Activated CD4-positive, alpha-beta T cell treated with anti-CD3 and anti-CD28 coated beads, Interleukin-2, amount 10 ng/mL, durations not matched to agents 7 days and 5 days (primary cell): ENCODE data around the gene MAP6D1. TPM values are rescaled to one million over a fixed set of nuclear protein-coding genes. Genes with fewer than 3 reads are reported as not detected.
"Not testable (repeated sequence)": the region's sequence is repeated elsewhere in the genome, so short reads cannot be mapped to it uniquely, and the experiment has no call there.

Source experiments
- CTCF ChIA-PET: fragments of 350-600 bp; sonication (Branson Sonifier 250); formaldehyde crosslinking; loops from one replicate; lab custom pipeline; 2021; ENCODE audit warnings: antibody characterized with exemption; lab: Charles Lee
- POLR2A ChIA-PET: fragments of 350-600 bp; sonication (Branson Sonifier 250); formaldehyde crosslinking; loops from one replicate; lab custom pipeline; 2021; ENCODE audit warnings: antibody characterized with exemption; lab: Charles Lee
- DNase-seq: peaks from one replicate; pipeline ENCODE4 v3.0.0-alpha.2; 2020
- H3K27ac Mint-ChIP-seq: one replicate; pipeline ENCODE4 v1.8.0; 2021; ENCODE audit warnings: mild to moderate bottlenecking, moderate library complexity, mixed read lengths
- H3K27me3 Mint-ChIP-seq: one replicate; pipeline ENCODE4 v1.8.0; 2021; ENCODE audit warnings: mixed read lengths
- H3K36me3 Mint-ChIP-seq: one replicate; pipeline ENCODE4 v1.8.0; 2021; ENCODE audit warnings: low read depth, mixed read lengths
- H3K4me1 Mint-ChIP-seq: one replicate; pipeline ENCODE4 v1.8.0; 2021; ENCODE audit warnings: mixed read lengths
- H3K4me3 Mint-ChIP-seq: one replicate; pipeline ENCODE4 v1.8.0; 2021; ENCODE audit warnings: mild to moderate bottlenecking, moderate library complexity, mixed read lengths
- H3K9me3 Mint-ChIP-seq: one replicate; pipeline ENCODE4 v1.8.0; 2021; ENCODE audit warnings: mixed read lengths
- total RNA-seq, 2 experiments: library from RNA; stranded (reverse); gene quantifications; one replicate each; pipeline ENCODE4 v1.2.3, GENCODE V29; 2021

MAP6D1 gene
- total RNA-seq, 2 experiments from 2014 or later = 0.83 to 1.8 TPM

DNA sequence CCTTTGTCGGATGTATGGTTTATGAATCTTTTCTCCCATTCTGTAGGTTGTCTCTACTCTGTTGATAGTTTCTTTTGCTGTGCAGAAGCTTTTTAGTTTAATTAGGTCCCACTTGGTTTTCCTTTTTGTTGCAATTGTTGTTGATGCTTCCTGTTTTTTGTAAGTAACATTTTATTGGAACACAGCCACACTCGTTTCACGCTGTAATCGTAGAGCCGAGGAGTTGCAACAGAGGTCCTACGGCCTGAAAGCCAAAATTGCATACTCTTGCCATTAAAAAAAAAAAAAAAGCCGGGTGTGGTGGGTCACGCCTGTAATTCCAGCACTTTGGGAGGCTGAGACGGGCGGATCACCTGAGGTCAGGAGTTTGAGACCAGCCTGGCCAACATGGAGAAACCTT is 40.9 kb downstream of the MAP6D1 start:
- H3K9me3 Mint-ChIP-seq, DNase-seq, H3K4me1 Mint-ChIP-seq, POLR2A ChIA-PET, CTCF ChIA-PET, H3K27me3 Mint-ChIP-seq, H3K4me3 Mint-ChIP-seq, H3K27ac Mint-ChIP-seq: not testable (repeated sequence)
- peaks cover 59% of the 10 kb centered on the region for H3K36me3 Mint-ChIP-seq

DNA sequence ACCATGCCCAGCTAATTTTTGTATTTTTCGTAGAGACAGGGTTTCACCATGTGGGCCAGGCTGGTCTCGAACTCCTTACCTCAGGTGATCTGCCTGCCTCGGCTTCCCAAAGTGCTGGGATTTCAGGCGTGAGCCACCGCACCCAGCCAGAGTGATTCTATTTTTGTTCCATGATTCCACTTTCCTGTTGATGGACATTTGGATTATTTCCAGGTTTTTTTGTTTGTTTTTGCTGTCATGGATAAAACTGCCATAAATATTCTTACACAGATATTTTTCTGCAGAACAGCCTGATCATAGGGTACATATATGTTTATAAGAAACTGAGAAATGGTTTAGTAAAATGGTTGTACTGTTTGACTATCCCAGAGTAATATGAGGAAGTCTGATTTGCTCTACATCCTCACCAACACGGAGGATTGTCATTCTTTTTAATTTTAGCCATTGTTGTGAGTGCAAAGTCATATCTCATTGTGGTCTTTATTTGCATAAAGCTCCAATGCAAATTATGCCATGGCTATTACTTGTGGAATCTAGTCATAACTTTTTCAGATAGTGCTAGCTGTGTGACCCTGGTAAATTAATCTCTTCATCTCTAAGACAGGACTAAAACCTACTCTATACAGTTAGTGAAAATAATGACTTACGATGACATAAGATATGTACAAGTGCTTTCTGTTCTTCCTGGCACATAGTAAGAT is 42.7 kb downstream of the MAP6D1 start:
- H3K36me3 Mint-ChIP-seq = peaks cover 65% of the 10 kb centered on the region
- no peak for DNase-seq
- no peaks in the 10 kb centered on the region for H3K9me3 Mint-ChIP-seq
- no peaks in the 10 kb centered on the region for H3K27me3 Mint-ChIP-seq
- no peak overlapping the region for H3K4me3 Mint-ChIP-seq
- no peaks in the 10 kb centered on the region for H3K4me1 Mint-ChIP-seq
- ChIA-PET CTCF (interaction anchor here (1.6 kb wide), 1 partner anchor 8 kb away, joined by 4 read pairs; no protein-coding TSS in a partner anchor), POLR2A (no interaction called here)
- H3K27ac Mint-ChIP-seq = no peak overlapping the region

DNA sequence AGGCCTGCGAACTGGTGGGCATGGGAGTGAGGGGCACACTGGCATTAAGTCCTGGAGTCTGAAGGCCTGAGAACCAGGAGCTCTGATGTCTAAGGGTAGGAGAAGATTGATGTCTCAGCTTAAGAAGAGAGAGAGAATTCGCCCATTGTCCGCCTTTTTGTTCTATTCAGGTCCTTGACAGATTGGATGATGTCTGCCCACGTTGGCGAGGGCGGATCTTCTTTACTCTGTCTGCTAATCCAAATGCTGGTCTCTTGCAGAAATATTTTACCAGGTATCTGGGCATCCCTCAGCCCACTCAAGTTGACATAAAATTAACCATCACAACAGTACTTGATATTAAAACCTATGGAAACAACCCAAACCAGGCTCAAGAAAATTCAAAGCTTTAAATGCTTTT is 44.1 kb downstream of the MAP6D1 start:
- H3K4me3 Mint-ChIP-seq = no peak overlapping the region
- no peaks in the 10 kb centered on the region for H3K4me1 Mint-ChIP-seq
- ChIA-PET CTCF (interaction anchor here (1.0 kb wide), 1 partner anchor 103 kb away, joined by 4 read pairs; the partner anchor contains the start of gene PARL), POLR2A (interaction anchor here (0.5 kb wide), 1 partner anchor 63 kb away, joined by 3 read pairs; no protein-coding TSS in a partner anchor)
- H3K27ac Mint-ChIP-seq = no peak overlapping the region
- H3K9me3 Mint-ChIP-seq = no peaks in the 10 kb centered on the region
- DNase-seq = no peak
- H3K36me3 Mint-ChIP-seq = peaks cover 64% of the 10 kb centered on the region
- H3K27me3 Mint-ChIP-seq = no peaks in the 10 kb centered on the region

DNA sequence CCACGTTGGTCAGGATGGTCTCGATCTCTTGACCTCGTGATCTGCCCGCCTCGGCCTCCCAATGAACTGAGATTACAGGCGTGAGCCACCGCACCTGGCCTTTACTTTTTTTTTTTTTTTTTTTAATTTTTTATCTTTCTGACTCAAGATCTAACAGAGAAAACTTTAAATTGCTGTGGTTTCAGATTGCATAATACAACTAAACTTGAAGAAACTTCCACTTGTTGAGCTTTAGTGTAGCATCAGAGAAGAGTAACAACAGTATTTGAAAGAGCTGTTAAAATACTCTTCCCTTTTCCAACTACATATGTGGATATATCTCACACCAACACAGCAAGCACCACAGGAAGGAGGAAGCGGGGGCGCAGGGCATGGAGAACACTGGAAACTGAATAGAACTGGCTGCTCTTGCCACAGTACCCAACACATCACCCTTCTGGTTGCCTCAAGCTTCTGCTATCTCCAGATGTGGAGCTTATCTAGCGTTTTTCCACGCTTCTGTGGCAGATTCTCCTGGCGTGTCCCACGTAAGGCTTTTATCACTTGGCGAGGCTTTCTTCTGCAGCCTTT is 45.4 kb downstream of the MAP6D1 start:
- Mint-ChIP-seq H3K9me3 (no peaks in the 10 kb centered on the region), H3K36me3 (peaks cover 67% of the 10 kb centered on the region), H3K27me3 (no peaks in the 10 kb centered on the region), H3K4me1 (no peaks in the 10 kb centered on the region), H3K4me3 (no peak overlapping the region), H3K27ac (no peak overlapping the region)
- POLR2A ChIA-PET = no interaction called here
- DNase-seq = no peak
- CTCF ChIA-PET = no interaction called here

GRCh38 chr3:183777016-183777618 is 48.3 kb downstream of the MAP6D1 start:
- H3K4me1 Mint-ChIP-seq = no peaks in the 10 kb centered on the region
- DNase-seq = no peak
- H3K4me3 Mint-ChIP-seq = no peak overlapping the region
- peaks cover 56% of the 10 kb centered on the region for H3K36me3 Mint-ChIP-seq
- no peak overlapping the region for H3K27ac Mint-ChIP-seq
- H3K27me3 Mint-ChIP-seq = no peaks in the 10 kb centered on the region
- ChIA-PET CTCF (no interaction called here), POLR2A (no interaction called here)
- H3K9me3 Mint-ChIP-seq = no peaks in the 10 kb centered on the region

DNA sequence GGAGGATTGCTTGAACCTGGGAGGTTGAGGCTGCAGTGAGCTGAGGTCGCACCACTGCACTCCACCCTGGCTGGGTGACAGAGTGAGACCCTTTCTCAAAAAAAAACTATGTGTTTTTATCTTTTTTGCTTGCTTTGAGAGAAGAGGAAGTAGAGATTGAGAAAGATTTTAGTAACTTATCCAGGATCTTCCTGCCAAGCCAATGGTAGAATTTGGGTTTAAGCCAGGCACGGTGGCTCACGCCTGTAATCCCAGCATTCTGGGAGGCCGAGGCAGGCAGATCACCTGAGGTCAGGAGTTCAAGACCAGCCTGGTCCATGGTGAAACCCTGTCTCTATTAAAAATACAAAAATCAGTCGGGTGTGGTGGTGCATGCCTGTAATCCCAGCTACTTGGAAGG is 48.9 kb downstream of the MAP6D1 start:
- POLR2A ChIA-PET, H3K27me3 Mint-ChIP-seq, H3K4me3 Mint-ChIP-seq, DNase-seq, CTCF ChIA-PET, H3K9me3 Mint-ChIP-seq, H3K4me1 Mint-ChIP-seq: not testable (repeated sequence)
- Mint-ChIP-seq H3K27ac (peak overlapping the region; percentile 13), H3K36me3 (peaks cover 53% of the 10 kb centered on the region)

GRCh38 chr3:183775781-183776180 is 49.6 kb downstream of the MAP6D1 start:
- ChIA-PET POLR2A (no interaction called here), CTCF (interaction anchor here (1.3 kb wide), 1 partner anchor 9 kb away, joined by 4 read pairs; no protein-coding TSS in a partner anchor)
- no peaks in the 10 kb centered on the region for H3K4me1 Mint-ChIP-seq
- H3K27me3 Mint-ChIP-seq = no peaks in the 10 kb centered on the region
- H3K36me3 Mint-ChIP-seq = peaks cover 49% of the 10 kb centered on the region
- no peak for DNase-seq
- H3K27ac Mint-ChIP-seq = no peak overlapping the region
- H3K4me3 Mint-ChIP-seq = no peak overlapping the region
- H3K9me3 Mint-ChIP-seq = no peaks in the 10 kb centered on the region

GRCh38 chr3:183774631-183775030 is 50.7 kb downstream of the MAP6D1 start:
- Mint-ChIP-seq H3K36me3 (peaks cover 45% of the 10 kb centered on the region), H3K4me3 (no peak overlapping the region), H3K27ac (no peak overlapping the region), H3K4me1 (no peaks in the 10 kb centered on the region), H3K27me3 (no peaks in the 10 kb centered on the region), H3K9me3 (no peaks in the 10 kb centered on the region)
- no peak for DNase-seq
- ChIA-PET CTCF (interaction anchor here (0.8 to 1.3 kb wide), 3 partner anchors 8 to 34 kb away, joined by 3 to 4 read pairs (median 4); no protein-coding TSS in a partner anchor), POLR2A (no interaction called here)

DNA sequence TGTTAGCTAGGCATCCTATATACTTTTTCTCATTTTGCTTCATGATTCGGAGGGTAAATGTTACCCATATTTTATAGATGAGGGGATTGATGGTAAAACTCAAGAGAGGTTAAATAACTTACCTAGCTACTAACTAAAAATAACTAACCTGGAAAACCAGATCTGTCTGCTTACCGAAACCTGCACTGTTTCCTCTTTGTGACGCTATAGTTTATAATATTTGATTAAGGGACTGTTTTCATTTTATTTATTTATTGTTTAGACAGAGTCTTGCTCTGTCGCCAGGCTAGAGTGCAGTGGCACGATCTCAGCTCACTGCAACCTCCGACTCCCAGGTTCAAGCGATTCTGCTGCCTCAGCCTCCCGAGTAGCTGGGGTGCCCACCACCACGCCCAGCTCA is 55.9 kb downstream of the MAP6D1 start:
- Mint-ChIP-seq H3K9me3 (no peaks in the 10 kb centered on the region), H3K4me1 (peaks cover 23% of the 10 kb centered on the region), H3K4me3 (no peak overlapping the region), H3K36me3 (peaks cover 28% of the 10 kb centered on the region), H3K27ac (no peak overlapping the region), H3K27me3 (no peaks in the 10 kb centered on the region)
- DNase-seq = no peak
- CTCF ChIA-PET = no interaction called here
- POLR2A ChIA-PET = no interaction called here

DNA sequence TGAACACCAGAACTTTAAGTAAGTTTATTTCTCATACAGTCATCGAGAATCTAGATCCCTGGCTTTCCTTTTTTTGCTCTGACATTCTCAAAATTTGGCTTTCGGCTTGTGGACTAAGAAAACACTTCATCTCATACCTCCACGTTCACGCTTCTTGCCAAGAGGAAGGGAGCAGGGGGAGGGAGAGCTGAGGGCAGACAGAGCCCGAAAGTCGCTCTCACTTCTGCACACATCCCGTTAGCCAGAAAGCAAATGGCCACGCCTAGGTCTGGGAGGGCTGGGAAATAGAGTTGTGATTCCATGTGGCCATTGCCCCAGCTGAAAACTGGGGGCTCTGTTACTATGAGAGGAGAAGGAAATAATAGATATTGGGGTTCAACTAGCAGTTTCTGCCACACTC is 57.3 kb downstream of the MAP6D1 start:
- no peaks in the 10 kb centered on the region for H3K9me3 Mint-ChIP-seq
- H3K27ac Mint-ChIP-seq = no peak overlapping the region
- no peaks in the 10 kb centered on the region for H3K27me3 Mint-ChIP-seq
- peaks cover 25% of the 10 kb centered on the region for H3K4me1 Mint-ChIP-seq
- H3K4me3 Mint-ChIP-seq = no peak overlapping the region
- ChIA-PET CTCF (interaction anchor here (0.9 kb wide), 1 partner anchor 17 kb away, joined by 3 read pairs; no protein-coding TSS in a partner anchor), POLR2A (no interaction called here)
- no peak for DNase-seq
- peaks cover 25% of the 10 kb centered on the region for H3K36me3 Mint-ChIP-seq

DNA sequence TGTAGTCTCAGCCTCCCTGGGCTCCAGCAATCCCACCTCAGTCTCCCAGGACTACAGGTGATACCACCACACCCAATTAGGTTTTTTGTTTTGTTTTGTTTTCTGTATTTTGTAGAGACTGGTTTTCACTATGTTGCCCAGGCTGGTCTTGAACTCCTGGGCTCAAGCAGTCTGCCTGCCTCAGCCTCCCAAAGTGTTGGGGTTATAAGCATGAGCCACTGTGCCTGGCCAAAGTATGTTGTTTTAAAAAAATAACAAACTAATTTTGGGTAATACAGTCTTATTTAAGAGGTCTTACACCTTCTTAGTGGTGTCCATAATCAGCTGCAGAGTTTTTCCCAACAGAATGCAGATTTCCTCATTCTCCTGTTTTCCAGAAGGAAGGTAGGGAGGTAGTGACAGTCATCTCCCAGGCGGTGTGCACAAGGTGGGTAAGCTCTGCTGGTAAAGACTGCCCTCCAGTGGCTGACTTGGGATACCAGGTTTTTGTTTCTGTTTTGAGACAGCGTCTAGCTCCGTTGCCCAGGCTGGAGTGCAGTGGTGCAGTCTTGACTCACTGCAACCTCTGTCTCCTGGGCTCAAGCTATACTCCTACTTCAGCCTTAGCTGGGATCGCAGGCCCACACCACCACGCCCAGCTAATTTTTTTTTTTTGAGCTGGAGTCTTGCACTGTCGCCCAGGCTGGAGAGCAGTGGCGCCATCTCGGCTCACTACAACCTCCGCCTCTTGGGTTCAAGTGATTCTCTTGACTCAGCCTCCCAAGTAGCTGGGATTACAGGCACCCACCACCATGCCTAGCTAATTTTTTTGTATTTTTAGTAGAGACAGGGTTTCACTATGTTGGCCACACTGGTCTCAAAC is 58.4 kb downstream of the MAP6D1 start:
- Mint-ChIP-seq H3K4me1 (peaks cover 25% of the 10 kb centered on the region), H3K27ac (peak overlapping the region; percentile 34), H3K9me3 (no peaks in the 10 kb centered on the region), H3K36me3 (peaks cover 31% of the 10 kb centered on the region), H3K4me3 (no peak overlapping the region), H3K27me3 (no peaks in the 10 kb centered on the region)
- peak; percentile 83 for DNase-seq
- CTCF ChIA-PET = interaction anchor here (0.5 to 2.8 kb wide), 23 partner anchors 8 to 578 kb away, joined by 3 to 10 read pairs (median 3); partner anchors contain the start of gene KLHL24
- POLR2A ChIA-PET = no interaction called here

DNA sequence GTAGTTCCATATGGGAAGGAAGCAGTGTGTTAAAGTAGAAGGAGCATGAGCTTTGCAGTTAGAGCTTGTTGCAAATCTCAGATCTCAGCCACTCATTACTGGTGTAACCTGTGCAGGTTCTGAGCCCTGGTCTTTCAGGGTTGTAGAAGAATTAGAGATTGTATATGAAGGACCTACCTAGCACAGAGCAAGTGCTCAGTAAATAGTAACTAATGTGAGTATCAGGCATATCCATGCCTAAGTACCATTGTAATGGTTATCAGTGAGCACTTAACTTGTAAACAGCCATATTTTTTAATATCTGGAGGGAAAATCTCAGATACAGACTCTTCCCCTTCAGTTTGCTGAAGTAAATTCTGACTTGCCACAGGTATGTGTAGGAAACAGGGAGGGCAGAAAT is 59.3 kb downstream of the MAP6D1 start:
- Mint-ChIP-seq H3K27me3 (no peaks in the 10 kb centered on the region), H3K9me3 (no peaks in the 10 kb centered on the region), H3K36me3 (peaks cover 36% of the 10 kb centered on the region), H3K27ac (peak overlapping the region; percentile 34), H3K4me3 (no peak overlapping the region), H3K4me1 (peaks cover 25% of the 10 kb centered on the region)
- DNase-seq = no peak
- ChIA-PET CTCF (interaction anchor here (0.5 to 2.8 kb wide), 4 partner anchors 17 to 318 kb away, joined by 3 to 10 read pairs (median 6); no protein-coding TSS in a partner anchor), POLR2A (interaction anchor here (0.6 kb wide), 1 partner anchor 151 kb away, joined by 3 read pairs; no protein-coding TSS in a partner anchor)
